Measurements from ENCODE around the gene SLC30A1. TPM values are rescaled to one million over a fixed set of nuclear protein-coding genes. Genes with fewer than 3 reads are reported as not detected.
"Not testable (repeated sequence)": the region's sequence is repeated elsewhere in the genome, so short reads cannot be mapped to it uniquely, and the experiment has no call there.

SLC30A1 gene
- total RNA-seq, 1 experiment from 2014 or later, result 9.7 TPM

GRCh38 chr1:211541720-211542477, 37.1 kb downstream of the SLC30A1 start:
- H3K4me1 ChIP-seq (ENCODE audit: control insufficient read depth in 1 of 2, insufficient read depth in 2 of 2, low read length in 2 of 2), result peaks cover 10 to 14% of the 10 kb centered on the region in 2 experiments; a peak in 2 of 4 replicates
- H3K9me3 ChIP-seq (ENCODE audit: control insufficient read depth in 1 of 2, insufficient read depth in 1 of 2, low read depth in 1 of 2, low read length in 2 of 2), result no peaks in the 10 kb centered on the region
- H3K36me3 ChIP-seq (ENCODE audit: control insufficient read depth in 1 of 2, insufficient read depth in 2 of 2, low read length in 2 of 2), result no peaks in the 10 kb centered on the region
- H3K4me2 ChIP-seq (ENCODE audit: low read length), result peak overlapping the region; percentile 17; the same call in 1 of the 2 replicates
- ChIA-PET CTCF (interaction anchor here (1.0 to 2.4 kb wide), 2 partner anchors 27 to 46 kb away, joined by 3 to 6 read pairs; no protein-coding TSS in a partner anchor), RAD21 (ENCODE audit: low non-redundant PET in 1 of 2, low total read pairs in 2 of 2, uncharacterized antibody in 2 of 2, unreplicated experiment in 2 of 2) (no interaction called here), POLR2A (interaction anchor here (1.2 kb wide), 1 partner anchor 10 kb away, joined by 3 read pairs; no protein-coding TSS in a partner anchor)
- H3K27ac ChIP-seq (ENCODE audit: low read depth, low read length), result no peak overlapping the region
- no peak overlapping the region for H3K4me3 ChIP-seq (replicated peaks in 1 of 2; ENCODE audit: low read depth in 1 of 2, low read length in 2 of 2)
- no peaks in the 10 kb centered on the region for H3K9me2 ChIP-seq (ENCODE audit: insufficient read depth)
- H3K79me2 ChIP-seq (ENCODE audit: insufficient read depth, low read length), result no peaks in the 10 kb centered on the region
- ATAC-seq, result peak; percentile 41
- H3K27me3 ChIP-seq (ENCODE audit: insufficient read depth, low read length), result no peaks in the 10 kb centered on the region
- no TSS peak for BruUV-seq (replicated peaks)
- intact Hi-C loops (cut with micrococcal nuclease), result no loop called here
- H3K9ac ChIP-seq (ENCODE audit: low read length), result no peak overlapping the region
- H2AFZ ChIP-seq (ENCODE audit: low read depth, low read length, poor library complexity, severe bottlenecking), result no peak overlapping the region
- no peak for DNase-seq (ENCODE audit: low read depth, low spot score)
- no peak for TF ChIP-seq POLR2A (IDR thresholded peaks at IDR 0.05; ENCODE audit: borderline replicate concordance, extremely low read depth, insufficient read depth, insufficient read length)
- peak; percentile 61 for TF ChIP-seq TCF7L2 (IDR thresholded peaks at IDR 0.05; ENCODE audit: borderline replicate concordance, extremely low read depth, insufficient read depth, insufficient read length)
- TF ChIP-seq CBX3 (IDR thresholded peaks at IDR 0.05; ENCODE audit: low read depth), result 0 out of 2 replicates have a peak, but pooled peaks have one; percentile 31
- no peaks in the 10 kb centered on the region for H4K20me1 ChIP-seq (ENCODE audit: insufficient read depth)

- BruUV-seq (replicated peaks), result no TSS peak
- no peak for ATAC-seq
- ChIA-PET CTCF (interaction anchor here (1.0 to 2.4 kb wide), 2 partner anchors 26 to 47 kb away, joined by 3 to 6 read pairs; no protein-coding TSS in a partner anchor), RAD21 (ENCODE audit: low non-redundant PET in 1 of 2, low total read pairs in 2 of 2, uncharacterized antibody in 2 of 2, unreplicated experiment in 2 of 2) (no interaction called here), POLR2A (no interaction called here)
- no peak overlapping the region for H3K27ac ChIP-seq (ENCODE audit: low read depth, low read length)
- peaks cover 10 to 14% of the 10 kb centered on the region in 2 experiments; a peak in 2 of 4 replicates for H3K4me1 ChIP-seq (ENCODE audit: control insufficient read depth in 1 of 2, insufficient read depth in 2 of 2, low read length in 2 of 2)
- intact Hi-C loops (cut with micrococcal nuclease), result no loop called here
- H3K79me2 ChIP-seq (ENCODE audit: insufficient read depth, low read length), result no peaks in the 10 kb centered on the region
- no peaks in the 10 kb centered on the region for H3K9me3 ChIP-seq (ENCODE audit: control insufficient read depth in 1 of 2, insufficient read depth in 1 of 2, low read depth in 1 of 2, low read length in 2 of 2)
- H3K36me3 ChIP-seq (ENCODE audit: control insufficient read depth in 1 of 2, insufficient read depth in 2 of 2, low read length in 2 of 2), result no peaks in the 10 kb centered on the region
- H3K9ac ChIP-seq (ENCODE audit: low read length), result no peak overlapping the region
- H2AFZ ChIP-seq (ENCODE audit: low read depth, low read length, poor library complexity, severe bottlenecking), result no peak overlapping the region
- H4K20me1 ChIP-seq (ENCODE audit: insufficient read depth), result no peaks in the 10 kb centered on the region
- no peak for TF ChIP-seq YY1 (IDR thresholded peaks at IDR 0.05; ENCODE audit: extremely low read depth, insufficient replicate concordance, low read depth, low read length)
- TF ChIP-seq CTCF (IDR thresholded peaks at IDR 0.05 in 2 of 3, conservative IDR thresholded peaks at IDR 0.05 in 1 of 3; ENCODE audit: borderline replicate concordance in 1 of 3, insufficient read depth in 1 of 3, low read depth in 2 of 3, low read length in 2 of 3), result no peak
- no peak for TF ChIP-seq SP1 (IDR thresholded peaks at IDR 0.05; ENCODE audit: low read depth)
- no peak for TF ChIP-seq ELF1 (IDR thresholded peaks at IDR 0.05; ENCODE audit: borderline replicate concordance, low read depth)
- TF ChIP-seq ATF3 (IDR thresholded peaks at IDR 0.05), result no peak
- TF ChIP-seq MAX (IDR thresholded peaks at IDR 0.05), result no peak
- H3K27me3 ChIP-seq (ENCODE audit: insufficient read depth, low read length), result no peaks in the 10 kb centered on the region
- no peaks in the 10 kb centered on the region for H3K9me2 ChIP-seq (ENCODE audit: insufficient read depth)
- H3K4me2 ChIP-seq (ENCODE audit: low read length), result no peak overlapping the region
- no peak for DNase-seq (ENCODE audit: low read depth, low spot score)
- no peak overlapping the region for H3K4me3 ChIP-seq (replicated peaks in 1 of 2; ENCODE audit: low read depth in 1 of 2, low read length in 2 of 2)
These were observed 37.7 kb downstream of the SLC30A1 start for GRCh38 chr1:211541278-211541677.

GRCh38 chr1:211540824-211541223, 38.1 kb downstream of the SLC30A1 start:
- DNase-seq (ENCODE audit: low read depth, low spot score); intact Hi-C loops (cut with micrococcal nuclease); BruUV-seq (replicated peaks); H3K27ac ChIP-seq (ENCODE audit: low read depth, low read length); H3K9ac ChIP-seq (ENCODE audit: low read length); H3K4me2 ChIP-seq (ENCODE audit: low read length); H3K79me2 ChIP-seq (ENCODE audit: insufficient read depth, low read length); H3K9me2 ChIP-seq (ENCODE audit: insufficient read depth); H3K36me3 ChIP-seq (ENCODE audit: control insufficient read depth in 1 of 2, insufficient read depth in 2 of 2, low read length in 2 of 2); H3K27me3 ChIP-seq (ENCODE audit: insufficient read depth, low read length); ATAC-seq; H4K20me1 ChIP-seq (ENCODE audit: insufficient read depth); H3K4me3 ChIP-seq (replicated peaks in 1 of 2; ENCODE audit: low read depth in 1 of 2, low read length in 2 of 2); RAD21 ChIA-PET (ENCODE audit: low non-redundant PET in 1 of 2, low total read pairs in 2 of 2, uncharacterized antibody in 2 of 2, unreplicated experiment in 2 of 2); POLR2A ChIA-PET; H2AFZ ChIP-seq (ENCODE audit: low read depth, low read length, poor library complexity, severe bottlenecking); H3K9me3 ChIP-seq (ENCODE audit: control insufficient read depth in 1 of 2, insufficient read depth in 1 of 2, low read depth in 1 of 2, low read length in 2 of 2): not testable (repeated sequence)
- H3K4me1 ChIP-seq (ENCODE audit: control insufficient read depth in 1 of 2, insufficient read depth in 2 of 2, low read length in 2 of 2), result peaks cover 10 to 14% of the 10 kb centered on the region in 2 experiments; a peak in 2 of 4 replicates
- CTCF ChIA-PET, result interaction anchor here (2.4 kb wide), 1 partner anchor 26 kb away, joined by 6 read pairs; no protein-coding TSS in a partner anchor

Data from HCT116 (cell line).